Uterus (tissue), 2 donors: ENCODE measurements around the gene MARCKS.

Source experiments
- POLR2A ChIP-seq, 2 donors: fragments of 450-650 bp; IDR thresholded peaks; one replicate each; pipeline ENCODE4 v1.6.1; 2016; ENCODE audit warnings: antibody characterized with exemption in 2 of 2, mild to moderate bottlenecking in 1 of 2, moderate library complexity in 1 of 2
- TF ChIP-seq, protein P1 (sequence below), 4 experiments: fragments of 200-600 bp in 2 of 4; fragments of 450-650 bp in 2 of 4; sonication (generic) in 2 of 4; IDR thresholded peaks; one replicate each; pipeline ENCODE4 v1.5.1; 2016 to 2019; ENCODE audit warnings: antibody characterized with exemption in 4 of 4, mild to moderate bottlenecking in 2 of 4, moderate library complexity in 1 of 4

DNA sequence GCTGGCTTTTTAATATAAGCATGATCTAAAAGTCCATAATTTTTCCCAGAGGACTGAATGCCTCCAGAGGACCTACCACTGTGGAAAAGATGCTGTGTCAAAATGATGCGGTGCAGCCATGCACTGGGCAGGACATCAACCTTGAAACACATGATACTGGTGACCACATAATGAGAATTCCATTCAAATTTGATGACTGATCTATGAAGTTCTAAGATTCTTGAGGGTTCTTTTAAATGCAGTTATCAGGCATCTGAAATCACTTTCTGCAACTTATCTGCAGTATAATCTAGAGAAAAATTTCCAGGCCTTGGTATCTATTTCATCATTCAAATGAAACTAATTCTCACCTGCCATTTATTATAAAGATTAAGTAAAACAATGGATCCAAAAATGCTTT lies 15.0 kb upstream of the MARCKS start:
- TF ChIP-seq, protein P1, sequence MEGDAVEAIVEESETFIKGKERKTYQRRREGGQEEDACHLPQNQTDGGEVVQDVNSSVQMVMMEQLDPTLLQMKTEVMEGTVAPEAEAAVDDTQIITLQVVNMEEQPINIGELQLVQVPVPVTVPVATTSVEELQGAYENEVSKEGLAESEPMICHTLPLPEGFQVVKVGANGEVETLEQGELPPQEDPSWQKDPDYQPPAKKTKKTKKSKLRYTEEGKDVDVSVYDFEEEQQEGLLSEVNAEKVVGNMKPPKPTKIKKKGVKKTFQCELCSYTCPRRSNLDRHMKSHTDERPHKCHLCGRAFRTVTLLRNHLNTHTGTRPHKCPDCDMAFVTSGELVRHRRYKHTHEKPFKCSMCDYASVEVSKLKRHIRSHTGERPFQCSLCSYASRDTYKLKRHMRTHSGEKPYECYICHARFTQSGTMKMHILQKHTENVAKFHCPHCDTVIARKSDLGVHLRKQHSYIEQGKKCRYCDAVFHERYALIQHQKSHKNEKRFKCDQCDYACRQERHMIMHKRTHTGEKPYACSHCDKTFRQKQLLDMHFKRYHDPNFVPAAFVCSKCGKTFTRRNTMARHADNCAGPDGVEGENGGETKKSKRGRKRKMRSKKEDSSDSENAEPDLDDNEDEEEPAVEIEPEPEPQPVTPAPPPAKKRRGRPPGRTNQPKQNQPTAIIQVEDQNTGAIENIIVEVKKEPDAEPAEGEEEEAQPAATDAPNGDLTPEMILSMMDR (IDR thresholded peaks at IDR 0.05), result no peak
- TF ChIP-seq POLR2A (IDR thresholded peaks at IDR 0.05), result no peak
